ENCODE measurements around the gene LY6G5C.

The LY6G5C gene

GRCh38 chr6:31639449-31639861, 41.4 kb downstream of the LY6G5C start:
- peak; percentile 85 for DNase-seq (ENCODE audit: low read depth)

- no peak for DNase-seq (ENCODE audit: low read depth)
These were observed 41.8 kb downstream of the LY6G5C start for GRCh38 chr6:31639043-31639442.

- DNase-seq (ENCODE audit: low read depth), result no peak
These were observed 43.9 kb downstream of the LY6G5C start for GRCh38 chr6:31636698-31637596.

- no peak for DNase-seq (ENCODE audit: low read depth)
These were observed 45.8 kb downstream of the LY6G5C start for GRCh38 chr6:31634969-31635575.

- no peak for DNase-seq (ENCODE audit: low read depth)
These were observed 46.7 kb downstream of the LY6G5C start for GRCh38 chr6:31634131-31634530.

- DNase-seq (ENCODE audit: low read depth), result no peak
These were observed 47.4 kb downstream of the LY6G5C start for GRCh38 chr6:31633447-31633846.

GRCh38 chr6:31632279-31632946, 48.5 kb downstream of the LY6G5C start:
- DNase-seq (ENCODE audit: low read depth), result no peak

- no peak for DNase-seq (ENCODE audit: low read depth)
These were observed 49.1 kb downstream of the LY6G5C start for GRCh38 chr6:31631681-31632278.

- no peak for DNase-seq (ENCODE audit: low read depth)
These were observed 49.7 kb downstream of the LY6G5C start for GRCh38 chr6:31631209-31631608.

GRCh38 chr6:31630177-31630934, 50.5 kb downstream of the LY6G5C start:
- no peak for DNase-seq (ENCODE audit: low read depth)

- no peak for DNase-seq (ENCODE audit: low read depth)
These were observed 51.9 kb downstream of the LY6G5C start for GRCh38 chr6:31629014-31629413.

GRCh38 chr6:31627690-31628287, 53.1 kb downstream of the LY6G5C start:
- DNase-seq (ENCODE audit: low read depth), result no peak

- no peak for DNase-seq (ENCODE audit: low read depth)
These were observed 53.9 kb downstream of the LY6G5C start for GRCh38 chr6:31626952-31627351.
